Measurements from ENCODE around the gene RTP5. TPM values are rescaled to one million over a fixed set of nuclear protein-coding genes. Genes with fewer than 3 reads are reported as not detected.

Gene RTP5
- total and polyA plus RNA-seq, 2 donors (not counting 1 experiment from before 2014, with no cell fraction given), result not detected

DNA sequence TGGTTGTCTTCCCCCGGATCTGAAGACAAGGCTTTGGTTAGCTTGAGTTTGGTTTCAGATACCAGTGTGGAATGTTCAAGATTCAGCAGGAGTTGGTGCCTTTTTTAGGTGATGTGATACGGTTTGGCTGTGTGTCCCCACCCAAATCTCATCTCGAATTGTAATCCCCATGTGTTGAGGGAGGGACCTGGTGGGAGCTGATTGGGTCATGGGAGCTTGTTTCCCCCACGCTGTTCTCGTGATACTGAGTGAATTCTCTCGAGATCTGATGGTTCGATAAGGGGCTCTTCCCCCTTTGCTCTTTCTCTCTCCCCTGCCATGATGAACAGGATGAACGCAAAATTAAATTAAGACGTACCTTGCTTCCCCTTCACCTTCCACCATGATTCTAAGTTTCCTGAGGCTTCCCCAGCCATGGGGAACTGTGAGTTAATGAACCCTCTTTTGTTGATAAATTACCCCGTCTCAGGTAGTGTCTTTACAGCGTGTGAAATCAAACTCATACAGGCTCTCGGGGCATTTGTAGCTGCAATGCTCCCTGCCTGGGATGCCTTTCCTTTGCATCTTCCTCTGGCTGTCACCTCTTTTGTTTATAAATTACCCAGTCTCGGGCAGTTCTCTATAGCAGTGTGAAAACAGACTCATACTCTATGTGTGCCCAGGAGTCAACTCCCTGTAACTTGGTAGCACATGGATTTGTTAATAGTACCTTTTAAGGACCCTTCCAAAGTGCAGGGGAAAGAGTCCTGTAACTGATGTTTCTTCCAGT is 32.1 kb upstream of the RTP5 start:
- H3K36me3 ChIP-seq (ENCODE audit: control insufficient read depth, insufficient read depth, low read length), result no peaks in the 10 kb centered on the region
- H3K4me3 ChIP-seq (replicated peaks in 1 of 4; ENCODE audit: control extremely low read depth in 1 of 4, insufficient read depth in 1 of 4, low read depth in 3 of 4, low read length in 4 of 4), result no peak overlapping the region
- no peaks in the 10 kb centered on the region for H3K79me2 ChIP-seq (ENCODE audit: control insufficient read depth, insufficient read depth, low read length)
- H3K9ac ChIP-seq (ENCODE audit: insufficient read depth, low read length), result no peak overlapping the region
- no peak overlapping the region for H3K27ac ChIP-seq (ENCODE audit: insufficient read depth, low read length)
- no peak for TF ChIP-seq EZH2 (IDR thresholded peaks at IDR 0.05; ENCODE audit: low read length, missing control alignments)
- TF ChIP-seq, protein P1, sequence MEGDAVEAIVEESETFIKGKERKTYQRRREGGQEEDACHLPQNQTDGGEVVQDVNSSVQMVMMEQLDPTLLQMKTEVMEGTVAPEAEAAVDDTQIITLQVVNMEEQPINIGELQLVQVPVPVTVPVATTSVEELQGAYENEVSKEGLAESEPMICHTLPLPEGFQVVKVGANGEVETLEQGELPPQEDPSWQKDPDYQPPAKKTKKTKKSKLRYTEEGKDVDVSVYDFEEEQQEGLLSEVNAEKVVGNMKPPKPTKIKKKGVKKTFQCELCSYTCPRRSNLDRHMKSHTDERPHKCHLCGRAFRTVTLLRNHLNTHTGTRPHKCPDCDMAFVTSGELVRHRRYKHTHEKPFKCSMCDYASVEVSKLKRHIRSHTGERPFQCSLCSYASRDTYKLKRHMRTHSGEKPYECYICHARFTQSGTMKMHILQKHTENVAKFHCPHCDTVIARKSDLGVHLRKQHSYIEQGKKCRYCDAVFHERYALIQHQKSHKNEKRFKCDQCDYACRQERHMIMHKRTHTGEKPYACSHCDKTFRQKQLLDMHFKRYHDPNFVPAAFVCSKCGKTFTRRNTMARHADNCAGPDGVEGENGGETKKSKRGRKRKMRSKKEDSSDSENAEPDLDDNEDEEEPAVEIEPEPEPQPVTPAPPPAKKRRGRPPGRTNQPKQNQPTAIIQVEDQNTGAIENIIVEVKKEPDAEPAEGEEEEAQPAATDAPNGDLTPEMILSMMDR (conservative IDR thresholded peaks at IDR 0.05 in 1 of 2, IDR thresholded peaks at IDR 0.05 in 1 of 2; ENCODE audit: low read depth in 1 of 2, low read length in 2 of 2), result no peak
- no peaks in the 10 kb centered on the region for H4K20me1 ChIP-seq (ENCODE audit: control insufficient read depth, extremely low read depth, insufficient read depth, low read length)
- no peak overlapping the region for H2AFZ ChIP-seq (ENCODE audit: low read length)
- H3K4me2 ChIP-seq (ENCODE audit: extremely low read depth, insufficient read depth, low read length), result no peak overlapping the region
- H3K4me1 ChIP-seq (ENCODE audit: control insufficient read depth, extremely low read depth, insufficient read depth, low read length), result no peaks in the 10 kb centered on the region
- no peaks in the 10 kb centered on the region for H3K9me3 ChIP-seq (ENCODE audit: control insufficient read depth, insufficient read depth, low read depth, low read length)
- no peaks in the 10 kb centered on the region for H3K27me3 ChIP-seq (ENCODE audit: control insufficient read depth, insufficient read depth, low read length)
- no peak for DNase-seq (ENCODE audit: low read depth in 2 of 2)

DNA sequence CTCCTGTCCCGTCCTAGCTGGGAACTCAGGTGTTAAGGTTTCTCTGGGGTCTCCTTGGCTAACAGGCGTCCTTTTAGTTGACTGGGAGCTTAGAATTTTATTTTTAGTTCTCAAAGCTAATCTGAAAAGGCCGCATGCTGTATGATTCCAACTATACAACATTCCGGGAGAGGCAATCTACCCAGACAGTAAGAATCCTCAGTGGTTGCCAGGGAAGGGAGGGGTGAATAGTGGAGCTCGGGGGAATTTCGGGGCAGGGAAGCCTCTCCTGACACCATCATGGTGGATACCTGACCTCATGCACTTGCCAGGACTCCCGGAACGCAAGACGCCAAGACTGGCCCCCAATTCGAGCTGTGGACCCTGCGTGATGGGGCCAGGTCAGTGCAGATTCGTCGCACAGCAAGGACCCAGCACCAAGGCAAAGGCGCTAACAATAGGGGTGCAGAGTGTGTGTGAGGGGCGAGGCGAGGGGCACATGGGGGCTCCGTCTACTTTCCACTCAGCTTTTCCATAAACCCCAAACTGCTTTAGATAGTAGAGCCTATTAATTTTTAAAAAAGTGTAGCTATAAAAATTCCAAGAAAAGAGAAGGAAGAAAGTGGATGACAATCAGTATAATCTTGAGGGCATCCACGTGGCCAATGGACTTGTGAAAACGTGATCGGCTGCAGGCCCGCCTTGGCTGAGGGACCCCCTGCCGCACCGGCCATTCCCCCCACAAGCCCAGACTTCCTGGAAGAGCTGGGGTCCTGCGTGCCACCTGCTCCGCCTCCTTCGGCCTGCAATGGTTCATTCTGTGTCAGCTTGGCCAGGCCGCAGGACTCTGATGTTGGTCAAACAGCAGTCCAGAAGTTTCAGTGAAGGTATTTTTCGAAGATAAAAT is 28.1 kb upstream of the RTP5 start:
- Histone ChIP-seq H3K9ac (ENCODE audit: insufficient read depth, low read length) (no peak overlapping the region), H3K36me3 (ENCODE audit: control insufficient read depth, insufficient read depth, low read length) (no peaks in the 10 kb centered on the region), H3K27ac (ENCODE audit: insufficient read depth, low read length) (no peak overlapping the region), H3K4me1 (ENCODE audit: control insufficient read depth, extremely low read depth, insufficient read depth, low read length) (no peaks in the 10 kb centered on the region), H3K9me3 (ENCODE audit: control insufficient read depth, insufficient read depth, low read depth, low read length) (no peaks in the 10 kb centered on the region), H3K79me2 (ENCODE audit: control insufficient read depth, insufficient read depth, low read length) (no peaks in the 10 kb centered on the region), H3K4me2 (ENCODE audit: extremely low read depth, insufficient read depth, low read length) (no peak overlapping the region), H2AFZ (ENCODE audit: low read length) (no peak overlapping the region), H3K27me3 (ENCODE audit: control insufficient read depth, insufficient read depth, low read length) (no peaks in the 10 kb centered on the region), H3K4me3 (replicated peaks in 1 of 4; ENCODE audit: control extremely low read depth in 1 of 4, insufficient read depth in 1 of 4, low read depth in 3 of 4, low read length in 4 of 4) (no peak overlapping the region), H4K20me1 (ENCODE audit: control insufficient read depth, extremely low read depth, insufficient read depth, low read length) (no peaks in the 10 kb centered on the region)
- TF ChIP-seq EZH2 (IDR thresholded peaks at IDR 0.05; ENCODE audit: low read length, missing control alignments), result no peak
- TF ChIP-seq, protein P1 (conservative IDR thresholded peaks at IDR 0.05 in 1 of 2, IDR thresholded peaks at IDR 0.05 in 1 of 2; ENCODE audit: low read depth in 1 of 2, low read length in 2 of 2), result no peak
- DNase-seq (ENCODE audit: low read depth in 2 of 2), result no peak

DNA sequence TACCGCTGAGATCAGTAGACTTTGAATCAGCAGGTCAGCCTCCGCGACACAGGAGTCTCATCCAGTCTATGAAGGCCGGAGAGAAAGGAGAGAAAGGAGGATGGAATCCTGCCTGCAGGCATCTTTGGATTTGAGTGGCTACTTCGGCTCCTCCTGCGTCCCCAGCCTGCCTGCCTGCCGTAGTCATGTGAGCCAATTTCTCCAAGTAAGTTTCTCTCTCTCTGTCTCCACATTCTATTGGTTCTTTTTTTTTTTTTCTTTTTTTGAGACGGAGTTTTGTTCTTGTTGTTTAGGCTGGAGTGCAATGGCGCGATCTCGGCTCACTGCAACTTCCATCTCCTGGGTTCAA is 27.5 kb upstream of the RTP5 start:
- Histone ChIP-seq H3K9me3 (ENCODE audit: control insufficient read depth, insufficient read depth, low read depth, low read length) (no peaks in the 10 kb centered on the region), H3K9ac (ENCODE audit: insufficient read depth, low read length) (no peak overlapping the region), H3K27me3 (ENCODE audit: control insufficient read depth, insufficient read depth, low read length) (no peaks in the 10 kb centered on the region), H3K27ac (ENCODE audit: insufficient read depth, low read length) (no peak overlapping the region), H3K4me3 (replicated peaks in 1 of 4; ENCODE audit: control extremely low read depth in 1 of 4, insufficient read depth in 1 of 4, low read depth in 3 of 4, low read length in 4 of 4) (no peak overlapping the region), H3K79me2 (ENCODE audit: control insufficient read depth, insufficient read depth, low read length) (no peaks in the 10 kb centered on the region), H3K36me3 (ENCODE audit: control insufficient read depth, insufficient read depth, low read length) (no peaks in the 10 kb centered on the region), H3K4me1 (ENCODE audit: control insufficient read depth, extremely low read depth, insufficient read depth, low read length) (no peaks in the 10 kb centered on the region), H3K4me2 (ENCODE audit: extremely low read depth, insufficient read depth, low read length) (no peak overlapping the region), H4K20me1 (ENCODE audit: control insufficient read depth, extremely low read depth, insufficient read depth, low read length) (no peaks in the 10 kb centered on the region), H2AFZ (ENCODE audit: low read length) (no peak overlapping the region)
- no peak for DNase-seq (ENCODE audit: low read depth in 2 of 2)
- TF ChIP-seq, protein P1 (conservative IDR thresholded peaks at IDR 0.05 in 1 of 2, IDR thresholded peaks at IDR 0.05 in 1 of 2; ENCODE audit: low read depth in 1 of 2, low read length in 2 of 2), result no peak
- TF ChIP-seq EZH2 (IDR thresholded peaks at IDR 0.05; ENCODE audit: low read length, missing control alignments), result no peak

Data from fibroblast of lung (primary cell).